HG03135 (cell line): ENCODE results near the gene SOBP.
"Not testable (repeated sequence)": the region's sequence is repeated elsewhere in the genome, so short reads cannot be mapped to it uniquely, and the experiment has no call there.

Source experiments
- ATAC-seq: cut with Tn5 transposase; IDR thresholded peaks from one replicate; pipeline ENCODE4 v1.9.1; 2021; ENCODE audit warnings: mild to moderate bottlenecking, moderate library complexity; ENCODE audit not compliant: unreplicated experiment

The SOBP gene

GRCh38 chr6:107546691-107547450, 57.0 kb downstream of the SOBP start:
- no peak for ATAC-seq

- ATAC-seq: no peak
Observed at GRCh38 chr6:107547451-107547840, 57.5 kb downstream of the SOBP start.

- no peak for ATAC-seq
Observed at GRCh38 chr6:107550241-107550840, 60.4 kb downstream of the SOBP start.

- no peak for ATAC-seq
Observed at GRCh38 chr6:107550906-107551305, 61.0 kb downstream of the SOBP start.

GRCh38 chr6:107553121-107553520, 63.2 kb downstream of the SOBP start:
- ATAC-seq: not testable (repeated sequence)

GRCh38 chr6:107554326-107554725, 64.4 kb downstream of the SOBP start:
- ATAC-seq: no peak

GRCh38 chr6:107554918-107555317, 65.0 kb downstream of the SOBP start:
- ATAC-seq: no peak

GRCh38 chr6:107555449-107555848, 65.5 kb downstream of the SOBP start:
- no peak for ATAC-seq

- ATAC-seq: no peak
Observed at GRCh38 chr6:107556082-107556481, 66.2 kb downstream of the SOBP start.

- no peak for ATAC-seq
Observed at GRCh38 chr6:107557698-107558097, 67.8 kb downstream of the SOBP start.

GRCh38 chr6:107560657-107561056, 70.7 kb downstream of the SOBP start:
- no peak for ATAC-seq

GRCh38 chr6:107561306-107561705, 71.4 kb downstream of the SOBP start:
- no peak for ATAC-seq

GRCh38 chr6:107563694-107564588, 74.0 kb downstream of the SOBP start:
- no peak for ATAC-seq

- ATAC-seq: no peak
Observed at GRCh38 chr6:107564589-107564951, 74.7 kb downstream of the SOBP start.

- no peak for ATAC-seq
Observed at GRCh38 chr6:107565165-107565723, 75.3 kb downstream of the SOBP start.

GRCh38 chr6:107567643-107568042, 77.7 kb downstream of the SOBP start:
- ATAC-seq: no peak

GRCh38 chr6:107569473-107569872, 79.6 kb downstream of the SOBP start:
- no peak for ATAC-seq

- no peak for ATAC-seq
Observed at GRCh38 chr6:107571354-107571753, 81.4 kb downstream of the SOBP start.

GRCh38 chr6:107572886-107573285, 83.0 kb downstream of the SOBP start:
- ATAC-seq: no peak

GRCh38 chr6:107574856-107575255, 84.9 kb downstream of the SOBP start:
- no peak for ATAC-seq

GRCh38 chr6:107576852-107577251, 86.9 kb downstream of the SOBP start:
- no peak for ATAC-seq
